Trophoblast cell (in vitro differentiated cells and primary cell): ENCODE data around the gene UPK3B.
A peak's percentile ranks its signal among the peaks of the same experiment; 100 is the strongest.
"Not testable (repeated sequence)": the region's sequence is repeated elsewhere in the genome, so short reads cannot be mapped to it uniquely, and the experiment has no call there.

Source experiments
- DNase-seq, 2 donors: peaks; one replicate each; pipeline ENCODE4 v3.0.0-alpha.2; 2016
- H2AFZ ChIP-seq: 2 replicates; pipeline ENCODE4 v1.6.1; 2013; ENCODE audit warnings: low read length, moderate library complexity, mild to moderate bottlenecking; ENCODE audit not compliant: insufficient read depth, poor library complexity
- H2AK5ac ChIP-seq: 2 replicates; pipeline ENCODE4 v1.6.1; 2013; ENCODE audit warnings: mild to moderate bottlenecking, low read length
- H2BK120ac ChIP-seq: 2 replicates; pipeline ENCODE4 v1.6.1; 2013; ENCODE audit warnings: low read length, mild to moderate bottlenecking, moderate library complexity; ENCODE audit not compliant: insufficient read depth, poor library complexity
- H2BK12ac ChIP-seq: 2 replicates; pipeline ENCODE4 v1.6.1; 2013; ENCODE audit warnings: mild to moderate bottlenecking, low read length, moderate library complexity
- H2BK5ac ChIP-seq: 2 replicates; pipeline ENCODE4 v1.6.1; 2013; ENCODE audit warnings: low read length, low read depth, moderate library complexity, mild to moderate bottlenecking; ENCODE audit not compliant: poor library complexity
- H3K14ac ChIP-seq: 2 replicates; pipeline ENCODE4 v1.6.1; 2013; ENCODE audit warnings: mild to moderate bottlenecking, low read length
- H3K18ac ChIP-seq: 2 replicates; pipeline ENCODE4 v1.6.1; 2013; ENCODE audit warnings: mild to moderate bottlenecking, low read length
- H3K23ac ChIP-seq: 2 replicates; pipeline ENCODE4 v1.6.1; 2013; ENCODE audit warnings: low read length
- H3K27ac ChIP-seq: 2 replicates; pipeline ENCODE4 v1.5.1; 2013; ENCODE audit warnings: low read depth, mild to moderate bottlenecking, inconsistent platforms, low read length, moderate library complexity
- H3K27me3 ChIP-seq: 2 replicates; pipeline ENCODE4 v1.6.1; 2013; ENCODE audit warnings: inconsistent platforms, mild to moderate bottlenecking, low read length, moderate library complexity; ENCODE audit not compliant: insufficient read depth
- H3K36me3 ChIP-seq, 2 experiments: 1 replicate in 1 of 2; 2 replicates in 1 of 2; pipeline ENCODE4 v1.6.1; 2013; ENCODE audit warnings: low read length in 2 of 2, mild to moderate bottlenecking in 2 of 2, moderate library complexity in 1 of 2; ENCODE audit not compliant: insufficient read depth in 2 of 2, control insufficient read depth in 1 of 2
- H3K4ac ChIP-seq: 2 replicates; pipeline ENCODE4 v1.6.1; 2013; ENCODE audit warnings: low read depth, mild to moderate bottlenecking, low read length, moderate library complexity
- H3K4me1 ChIP-seq, 2 experiments: 1 replicate in 1 of 2; 2 replicates in 1 of 2; pipeline ENCODE4 v1.6.1; 2013; ENCODE audit warnings: low read length in 2 of 2, mild to moderate bottlenecking in 2 of 2, moderate library complexity in 1 of 2; ENCODE audit not compliant: insufficient read depth in 2 of 2, control insufficient read depth in 1 of 2
- H3K4me2 ChIP-seq: 2 replicates; pipeline ENCODE4 v1.6.1; 2013; ENCODE audit warnings: inconsistent platforms, mild to moderate bottlenecking, low read length, moderate library complexity
- H3K4me3 ChIP-seq: 2 replicates; pipeline ENCODE4 v1.5.1; 2013; ENCODE audit warnings: mild to moderate bottlenecking, low read depth, low read length, inconsistent platforms
- H3K79me1 ChIP-seq: one replicate; pipeline ENCODE4 v1.6.1; 2013; ENCODE audit warnings: low read length
- H3K79me2 ChIP-seq: 2 replicates; pipeline ENCODE4 v1.6.1; 2013; ENCODE audit warnings: low read length, mild to moderate bottlenecking; ENCODE audit not compliant: control insufficient read depth, insufficient read depth, poor library complexity
- H3K9ac ChIP-seq: 2 replicates; pipeline ENCODE4 v1.6.1; 2013; ENCODE audit warnings: mild to moderate bottlenecking, low read length
- H3K9me3 ChIP-seq: 2 replicates; pipeline ENCODE4 v1.6.1; 2013; ENCODE audit warnings: low read depth, mild to moderate bottlenecking, control low read depth, inconsistent platforms, low read length; ENCODE audit not compliant: insufficient read depth
- H4K12ac ChIP-seq: 2 replicates; pipeline ENCODE4 v1.6.1; 2013; ENCODE audit warnings: low read depth, mild to moderate bottlenecking, low read length, moderate library complexity
- H4K8ac ChIP-seq: 2 replicates; pipeline ENCODE4 v1.6.1; 2013; ENCODE audit warnings: low read depth, mild to moderate bottlenecking, low read length, moderate library complexity
- H4K91ac ChIP-seq: one replicate; pipeline ENCODE4 v1.6.1; 2013; ENCODE audit warnings: low read depth, mild to moderate bottlenecking, low read length, moderate library complexity
- WGBS: extraction: QIAGEN DNeasy Blood & Tissue Kit; methylation state at CpG from one replicate; pipeline ENCODE4 v1.1.7; 2013; ENCODE audit warnings: missing lambda C conversion rate; ENCODE audit not compliant: insufficient read length, insufficient coverage; ENCODE audit errors: extremely low coverage; 5-methylcytosine and 5-hydroxymethylcytosine counted together

The UPK3B gene

DNA sequence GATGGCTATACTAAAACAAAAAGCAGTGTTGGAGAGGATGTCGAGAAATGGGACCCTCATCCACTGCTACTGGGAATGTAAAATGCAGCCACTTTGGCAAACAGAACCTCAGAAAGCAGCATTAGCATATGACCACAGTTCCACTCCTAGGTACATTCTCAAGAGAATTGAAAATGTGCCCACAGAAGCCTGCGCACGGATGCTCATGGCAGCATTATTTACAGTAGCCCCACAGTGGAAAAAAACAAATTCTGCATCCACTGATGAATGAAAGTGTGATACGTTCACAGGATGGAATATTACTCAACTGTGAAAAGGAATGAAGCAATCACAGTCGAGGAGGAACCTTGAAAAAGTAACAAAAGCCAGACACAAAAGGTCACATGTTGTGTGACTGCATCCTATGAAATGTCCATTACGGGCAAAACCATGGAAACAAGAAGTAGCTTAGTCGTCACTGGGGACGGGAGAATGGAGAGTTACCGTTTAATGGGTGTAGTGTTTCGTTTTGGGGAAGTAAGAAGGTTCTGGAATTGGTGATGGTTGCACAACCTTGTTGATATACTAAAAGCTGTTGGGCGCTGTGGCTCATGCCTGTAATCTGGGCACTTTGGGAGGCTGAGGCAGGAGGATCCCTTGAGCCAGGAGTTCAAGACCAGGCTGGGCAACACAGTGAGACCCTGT, 2.5 kb upstream of the UPK3B start:
- Histone ChIP-seq H3K4me1 (peaks cover 9 to 10% of the 10 kb centered on the region in 2 experiments), H4K12ac (no peak overlapping the region), H3K9me3 (no peaks in the 10 kb centered on the region), H2BK12ac (no peak overlapping the region), H3K27ac (no peak overlapping the region), H3K4ac (no peak overlapping the region), H2AK5ac (no peak overlapping the region), H3K23ac (no peak overlapping the region), H2BK120ac (no peak overlapping the region), H3K18ac (no peak overlapping the region), H3K9ac (no peak overlapping the region), H4K8ac (no peak overlapping the region), H3K79me1 (no peaks in the 10 kb centered on the region), H4K91ac (no peak overlapping the region), H3K79me2 (no peaks in the 10 kb centered on the region), H3K4me2 (no peak overlapping the region), H3K27me3 (no peaks in the 10 kb centered on the region), H3K36me3 (peaks cover 12 to 18% of the 10 kb centered on the region in 2 experiments), H2BK5ac (no peak overlapping the region), H3K14ac (no peak overlapping the region), H3K4me3 (no peak overlapping the region), H2AFZ (no peak overlapping the region)
- peak; percentile 45 to 76 for DNase-seq
- WGBS: 100% methylated on average over 3 of the region's 11 CpGs

DNA sequence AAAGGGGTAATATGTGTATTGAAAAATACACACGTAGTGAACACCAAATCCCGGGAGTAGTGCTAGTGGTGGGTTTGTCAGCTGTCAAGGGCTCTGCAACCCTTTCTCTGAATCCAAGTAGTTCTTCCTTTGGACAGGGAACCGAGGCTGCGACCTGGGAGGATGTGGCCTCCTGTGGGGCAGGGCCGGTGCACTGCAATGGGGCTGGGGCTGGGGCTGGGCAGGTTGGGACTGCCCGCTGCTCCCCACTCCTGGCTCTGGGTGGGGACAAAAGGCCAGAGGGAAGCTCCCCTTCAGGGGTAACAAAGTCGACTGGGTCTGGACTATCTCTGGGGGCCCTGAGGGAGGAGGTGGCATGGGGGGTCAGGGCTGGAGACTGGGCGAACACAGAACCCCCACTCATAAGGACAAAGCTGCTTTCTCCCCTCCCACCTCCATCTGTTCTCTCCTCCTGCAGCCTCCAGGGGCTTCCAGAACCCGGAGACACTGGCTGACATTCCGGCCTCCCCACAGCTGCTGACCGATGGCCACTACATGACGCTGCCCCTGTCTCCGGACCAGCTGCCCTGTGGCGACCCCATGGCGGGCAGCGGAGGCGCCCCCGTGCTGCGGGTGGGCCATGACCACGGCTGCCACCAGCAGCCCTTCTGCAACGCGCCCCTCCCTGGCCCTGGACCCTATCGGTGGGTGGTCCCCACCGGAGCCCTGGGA, 1.0 kb downstream of the UPK3B start:
- not testable (repeated sequence) for H3K9ac ChIP-seq
- WGBS: no CpG with 5 or more reads among the region's 24 CpGs

DNA sequence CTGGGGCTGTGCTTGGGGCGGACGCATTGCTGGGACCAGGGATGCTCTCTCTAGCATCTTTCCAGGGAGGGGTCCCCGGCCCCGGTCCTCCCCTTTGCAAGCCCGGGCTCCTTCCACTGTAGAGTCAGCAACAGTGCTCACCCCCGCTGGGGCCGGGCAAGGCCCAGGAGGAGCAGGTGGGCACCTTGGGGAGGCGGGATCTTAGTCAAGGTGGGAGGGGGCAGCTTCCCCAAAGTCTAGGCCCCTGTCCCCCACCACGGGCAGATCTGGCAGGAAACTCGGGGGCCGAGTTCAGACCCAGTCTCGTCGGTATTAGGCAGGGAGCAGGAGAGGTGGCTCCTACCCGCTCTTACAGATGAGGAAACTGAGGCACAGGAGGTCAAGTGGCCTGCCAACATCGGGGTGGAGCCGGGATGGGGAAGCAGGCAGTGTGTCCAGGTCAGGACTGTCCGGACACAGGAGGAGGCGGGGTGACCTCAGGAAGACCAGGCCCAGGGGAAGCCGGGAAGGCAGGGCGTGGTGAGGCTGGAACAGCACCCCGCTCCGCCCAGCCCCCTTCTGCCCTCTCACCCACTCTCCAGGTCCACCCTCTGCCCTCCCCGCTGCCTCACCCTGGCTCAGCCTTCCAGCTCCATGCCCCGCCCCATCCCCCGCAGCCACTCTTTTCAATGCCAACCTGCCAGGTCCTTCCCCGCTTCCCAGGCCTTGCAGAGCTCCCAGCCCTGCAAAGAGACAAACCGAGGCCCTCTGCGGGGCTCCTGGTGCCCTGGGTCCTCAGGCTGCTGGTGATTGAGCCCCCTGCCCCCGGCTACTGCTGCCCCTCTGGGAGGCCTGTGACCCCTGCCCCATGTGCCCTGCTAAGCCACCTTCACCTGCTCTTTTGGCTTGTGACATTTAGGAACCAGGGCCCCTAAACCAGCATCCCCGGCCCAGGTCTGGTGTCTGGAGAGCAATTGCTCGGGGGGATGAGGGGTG, 1.8 kb downstream of the UPK3B start:
- not testable (repeated sequence) for H3K9me3 ChIP-seq, H3K4me3 ChIP-seq, H3K27ac ChIP-seq, H2AFZ ChIP-seq, H3K79me2 ChIP-seq, H4K8ac ChIP-seq, H3K14ac ChIP-seq, H3K4ac ChIP-seq, H3K9ac ChIP-seq, H2BK5ac ChIP-seq, H3K23ac ChIP-seq, H2BK120ac ChIP-seq, H3K79me1 ChIP-seq, H2AK5ac ChIP-seq, H3K18ac ChIP-seq, DNase-seq, H4K91ac ChIP-seq, H3K27me3 ChIP-seq, H2BK12ac ChIP-seq, H4K12ac ChIP-seq, H3K4me2 ChIP-seq, H3K36me3 ChIP-seq
- peaks cover 14% of the 10 kb centered on the region in 2 experiments for H3K4me1 ChIP-seq
- no CpG with 5 or more reads among the region's 31 CpGs for WGBS

More for the DNA sequence above, 1.0 kb downstream of the UPK3B start:
- not testable (repeated sequence) for H3K36me3 ChIP-seq, H3K23ac ChIP-seq, H2AK5ac ChIP-seq, H2BK120ac ChIP-seq, H3K4ac ChIP-seq, H3K4me3 ChIP-seq, H3K18ac ChIP-seq, H2AFZ ChIP-seq, H3K79me2 ChIP-seq, H4K8ac ChIP-seq, H4K91ac ChIP-seq, H3K4me2 ChIP-seq, H3K27me3 ChIP-seq, H2BK5ac ChIP-seq, H3K14ac ChIP-seq, H3K27ac ChIP-seq, DNase-seq, H3K79me1 ChIP-seq, H4K12ac ChIP-seq, H3K9me3 ChIP-seq, H2BK12ac ChIP-seq
- peaks cover 14% of the 10 kb centered on the region in 2 experiments for H3K4me1 ChIP-seq
